Measurements from ENCODE around the gene NID1.

Gene NID1

GRCh38 chr1:235950318-235950717 lies 114.6 kb downstream of the NID1 start:
- DNase-seq (ENCODE audit: insufficient read length, low spot score) (no peak), FAIRE-seq (no peak)
- TF ChIP-seq POLR2AphosphoS5 (IDR thresholded peaks at IDR 0.05; ENCODE audit: low read depth, low read length) (no peak), SPI1 (IDR thresholded peaks at IDR 0.05; ENCODE audit: low read depth, low read length) (no peak), POU2F2 (IDR thresholded peaks at IDR 0.05; ENCODE audit: low read depth, low read length) (no peak), POLR2A (IDR thresholded peaks at IDR 0.05; ENCODE audit: low read depth, low read length) (no peak), PAX5 (IDR thresholded peaks at IDR 0.05; ENCODE audit: insufficient read depth, low read length, severe bottlenecking) (no peak), TAF1 (IDR thresholded peaks at IDR 0.05; ENCODE audit: low read depth, low read length) (no peak)

DNA sequence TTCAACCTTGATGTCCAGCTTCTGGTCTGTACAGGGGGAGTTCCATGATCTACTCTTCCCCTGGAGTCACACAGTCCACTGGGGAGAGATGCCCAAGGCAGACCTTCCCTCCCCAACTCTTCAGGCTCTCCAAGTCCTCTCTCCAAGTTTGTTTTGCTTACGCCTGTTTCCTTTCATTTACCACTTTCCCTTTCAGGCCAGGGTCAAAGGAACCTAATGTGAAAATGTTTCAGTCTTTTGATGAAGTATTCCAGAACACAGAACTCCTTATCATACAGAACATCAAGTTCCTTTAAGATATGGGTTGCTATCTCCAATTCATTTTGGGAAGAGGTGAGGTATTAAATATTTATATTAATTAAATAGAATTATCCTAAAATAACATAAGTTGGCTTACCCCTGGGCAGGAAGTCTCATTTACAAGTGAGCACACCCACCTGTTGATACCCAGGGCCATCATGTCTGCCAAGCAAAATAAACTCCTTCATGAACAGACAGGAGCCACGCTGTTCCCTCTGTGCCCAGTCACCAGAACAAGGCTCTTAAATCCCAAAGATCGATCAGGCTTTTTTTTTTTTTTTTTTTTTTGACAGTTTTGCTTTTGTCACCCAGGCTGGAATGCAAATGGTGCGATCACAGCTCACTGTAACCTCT lies 116.0 kb downstream of the NID1 start:
- DNase-seq (ENCODE audit: insufficient read length, low spot score) (no peak), FAIRE-seq (no peak)
- TF ChIP-seq PAX5 (IDR thresholded peaks at IDR 0.05; ENCODE audit: insufficient read depth, low read length, severe bottlenecking): no peak
- no peak for TF ChIP-seq POLR2A (IDR thresholded peaks at IDR 0.05; ENCODE audit: low read depth, low read length)
- no peak for TF ChIP-seq POLR2AphosphoS5 (IDR thresholded peaks at IDR 0.05; ENCODE audit: low read depth, low read length)
- no peak for TF ChIP-seq SPI1 (IDR thresholded peaks at IDR 0.05; ENCODE audit: low read depth, low read length)

- no peak for TF ChIP-seq PAX5 (IDR thresholded peaks at IDR 0.05; ENCODE audit: insufficient read depth, low read length, severe bottlenecking)
- TF ChIP-seq TAF1 (IDR thresholded peaks at IDR 0.05; ENCODE audit: low read depth, low read length): no peak
- TF ChIP-seq POLR2A (IDR thresholded peaks at IDR 0.05; ENCODE audit: low read depth, low read length): no peak
- no peak for TF ChIP-seq SPI1 (IDR thresholded peaks at IDR 0.05; ENCODE audit: low read depth, low read length)
- no peak for TF ChIP-seq POU2F2 (IDR thresholded peaks at IDR 0.05; ENCODE audit: low read depth, low read length)
- no peak for TF ChIP-seq POLR2AphosphoS5 (IDR thresholded peaks at IDR 0.05; ENCODE audit: low read depth, low read length)
- FAIRE-seq: no peak
- no peak for DNase-seq (ENCODE audit: insufficient read length, low spot score)
Measured at GRCh38 chr1:235947989-235948388, 116.9 kb downstream of the NID1 start.

DNA sequence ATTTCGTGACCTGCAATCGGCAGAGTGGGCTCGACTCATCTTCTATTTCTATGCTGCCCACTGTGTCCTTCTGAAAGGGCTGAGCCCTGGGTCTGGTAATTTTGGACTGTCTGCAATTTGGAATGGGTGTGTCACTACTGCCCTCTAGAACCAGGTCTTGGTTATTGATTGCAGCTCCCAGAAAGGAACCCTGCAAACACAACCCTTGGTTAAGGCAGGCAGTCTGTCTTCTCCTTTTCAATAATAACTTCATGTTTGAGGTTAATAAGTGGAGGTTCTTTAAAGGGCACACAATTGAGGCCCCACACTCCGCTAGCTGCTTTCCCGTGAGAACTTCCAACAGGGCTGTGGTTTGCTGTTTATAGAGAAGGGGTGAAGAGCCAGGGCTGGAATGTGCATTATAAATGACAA lies 118.3 kb downstream of the NID1 start:
- FAIRE-seq: peak; percentile 76
- no peak for DNase-seq (ENCODE audit: insufficient read length, low spot score)
- TF ChIP-seq SPI1 (IDR thresholded peaks at IDR 0.05; ENCODE audit: low read depth, low read length) (no peak), POLR2A (IDR thresholded peaks at IDR 0.05; ENCODE audit: low read depth, low read length) (no peak), PAX5 (IDR thresholded peaks at IDR 0.05; ENCODE audit: insufficient read depth, low read length, severe bottlenecking) (no peak), POLR2AphosphoS5 (IDR thresholded peaks at IDR 0.05; ENCODE audit: low read depth, low read length) (no peak), POU2F2 (IDR thresholded peaks at IDR 0.05; ENCODE audit: low read depth, low read length) (no peak), TAF1 (IDR thresholded peaks at IDR 0.05; ENCODE audit: low read depth, low read length) (no peak)

GRCh38 chr1:235945775-235946570 lies 118.9 kb downstream of the NID1 start:
- FAIRE-seq (no peak), DNase-seq (ENCODE audit: insufficient read length, low spot score) (no peak)
- TF ChIP-seq POU2F2 (IDR thresholded peaks at IDR 0.05; ENCODE audit: low read depth, low read length): 0 out of 2 replicates have a peak, but pooled peaks have one; percentile 34
- no peak for TF ChIP-seq POLR2AphosphoS5 (IDR thresholded peaks at IDR 0.05; ENCODE audit: low read depth, low read length)

GRCh38 chr1:235943581-235944114 lies 121.2 kb downstream of the NID1 start:
- no peak for TF ChIP-seq SPI1 (IDR thresholded peaks at IDR 0.05; ENCODE audit: low read depth, low read length)
- TF ChIP-seq POU2F2 (IDR thresholded peaks at IDR 0.05; ENCODE audit: low read depth, low read length): no peak
- no peak for TF ChIP-seq TAF1 (IDR thresholded peaks at IDR 0.05; ENCODE audit: low read depth, low read length)
- no peak for TF ChIP-seq PAX5 (IDR thresholded peaks at IDR 0.05; ENCODE audit: insufficient read depth, low read length, severe bottlenecking)
- FAIRE-seq (no peak), DNase-seq (ENCODE audit: insufficient read length, low spot score) (no peak)

GRCh38 chr1:235942979-235943575 lies 121.8 kb downstream of the NID1 start:
- no peak for DNase-seq (ENCODE audit: insufficient read length, low spot score)
- TF ChIP-seq PAX5 (IDR thresholded peaks at IDR 0.05; ENCODE audit: insufficient read depth, low read length, severe bottlenecking): no peak
- no peak for FAIRE-seq

DNA sequence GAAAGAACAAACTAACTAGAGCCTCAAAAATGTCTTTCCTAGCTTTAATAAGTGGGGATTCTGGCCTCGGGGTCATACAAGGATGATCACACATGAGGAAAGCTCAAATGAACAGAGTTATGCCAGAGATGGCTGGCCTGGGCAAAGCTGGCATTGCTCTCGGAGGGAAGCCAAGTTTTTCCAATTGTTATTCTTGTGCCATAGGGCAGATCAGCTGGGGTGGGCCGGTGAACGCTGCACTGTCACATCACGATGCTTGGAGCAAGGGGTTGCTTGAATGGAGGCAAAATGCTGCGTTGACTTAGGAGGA lies 122.3 kb downstream of the NID1 start:
- DNase-seq (ENCODE audit: insufficient read length, low spot score) (no peak), FAIRE-seq (no peak)
- TF ChIP-seq TAF1 (IDR thresholded peaks at IDR 0.05; ENCODE audit: low read depth, low read length) (no peak), POU2F2 (IDR thresholded peaks at IDR 0.05; ENCODE audit: low read depth, low read length) (no peak), SPI1 (IDR thresholded peaks at IDR 0.05; ENCODE audit: low read depth, low read length) (no peak), POLR2A (IDR thresholded peaks at IDR 0.05; ENCODE audit: low read depth, low read length) (no peak), POLR2AphosphoS5 (IDR thresholded peaks at IDR 0.05; ENCODE audit: low read depth, low read length) (no peak), PAX5 (IDR thresholded peaks at IDR 0.05; ENCODE audit: insufficient read depth, low read length, severe bottlenecking) (no peak)

- TF ChIP-seq POU2F2 (IDR thresholded peaks at IDR 0.05; ENCODE audit: low read depth, low read length) (no peak), SPI1 (IDR thresholded peaks at IDR 0.05; ENCODE audit: low read depth, low read length) (no peak), POLR2A (IDR thresholded peaks at IDR 0.05; ENCODE audit: low read depth, low read length) (no peak), PAX5 (IDR thresholded peaks at IDR 0.05; ENCODE audit: insufficient read depth, low read length, severe bottlenecking) (no peak), TAF1 (IDR thresholded peaks at IDR 0.05; ENCODE audit: low read depth, low read length) (no peak), POLR2AphosphoS5 (IDR thresholded peaks at IDR 0.05; ENCODE audit: low read depth, low read length) (no peak)
- DNase-seq (ENCODE audit: insufficient read length, low spot score): no peak
- no peak for FAIRE-seq
Measured at GRCh38 chr1:235941876-235942624, 122.8 kb downstream of the NID1 start.
